KG1 (cell line): ENCODE results near the gene IQCH.
A peak's percentile ranks its signal among the peaks of the same experiment; 100 is the strongest.
"Not testable (repeated sequence)": the region's sequence is repeated elsewhere in the genome, so short reads cannot be mapped to it uniquely, and the experiment has no call there.

Experiments used
- DNase-seq: peaks from one replicate; lab custom pipeline; 2025; lab: John Stamatoyannopoulos, UW

IQCH gene

GRCh38 chr15:67446449-67446848 is 191.9 kb downstream of the IQCH start:
- DNase-seq: no peak

GRCh38 chr15:67448372-67448771 is 193.8 kb downstream of the IQCH start:
- not testable (repeated sequence) for DNase-seq

- not testable (repeated sequence) for DNase-seq
Observed at GRCh38 chr15:67453703-67454102, 199.1 kb downstream of the IQCH start.

GRCh38 chr15:67456677-67457529 is 202.3 kb downstream of the IQCH start:
- peak; percentile 78 for DNase-seq

GRCh38 chr15:67458331-67459029 is 203.9 kb downstream of the IQCH start:
- no peak for DNase-seq

- DNase-seq: no peak
Observed at GRCh38 chr15:67460521-67460920, 205.9 kb downstream of the IQCH start.

GRCh38 chr15:67461735-67462134 is 207.1 kb downstream of the IQCH start:
- DNase-seq: no peak

GRCh38 chr15:67462875-67463274 is 208.3 kb downstream of the IQCH start:
- DNase-seq: no peak

GRCh38 chr15:67463488-67463887 is 208.9 kb downstream of the IQCH start:
- DNase-seq: no peak

GRCh38 chr15:67465196-67465952 is 210.8 kb downstream of the IQCH start:
- DNase-seq: no peak

- no peak for DNase-seq
Observed at GRCh38 chr15:67468416-67468815, 213.8 kb downstream of the IQCH start.

- no peak for DNase-seq
Observed at GRCh38 chr15:67469680-67470079, 215.1 kb downstream of the IQCH start.

GRCh38 chr15:67472957-67473356 is 218.4 kb downstream of the IQCH start:
- DNase-seq: no peak

- no peak for DNase-seq
Observed at GRCh38 chr15:67474405-67475110, 220.0 kb downstream of the IQCH start.

GRCh38 chr15:67479781-67480505 is 225.4 kb downstream of the IQCH start:
- DNase-seq: no peak

- no peak for DNase-seq
Observed at GRCh38 chr15:67480741-67481140, 226.2 kb downstream of the IQCH start.

- DNase-seq: no peak
Observed at GRCh38 chr15:67481680-67482079, 227.1 kb downstream of the IQCH start.

- DNase-seq: no peak
Observed at GRCh38 chr15:67495585-67495984, 241.0 kb downstream of the IQCH start.

- DNase-seq: no peak
Observed at GRCh38 chr15:67501177-67501835, 246.7 kb downstream of the IQCH start.

- no peak for DNase-seq
Observed at GRCh38 chr15:67501836-67502461, 247.4 kb downstream of the IQCH start.
